Measurements from ENCODE around the gene AMOTL2.

The AMOTL2 gene

DNA sequence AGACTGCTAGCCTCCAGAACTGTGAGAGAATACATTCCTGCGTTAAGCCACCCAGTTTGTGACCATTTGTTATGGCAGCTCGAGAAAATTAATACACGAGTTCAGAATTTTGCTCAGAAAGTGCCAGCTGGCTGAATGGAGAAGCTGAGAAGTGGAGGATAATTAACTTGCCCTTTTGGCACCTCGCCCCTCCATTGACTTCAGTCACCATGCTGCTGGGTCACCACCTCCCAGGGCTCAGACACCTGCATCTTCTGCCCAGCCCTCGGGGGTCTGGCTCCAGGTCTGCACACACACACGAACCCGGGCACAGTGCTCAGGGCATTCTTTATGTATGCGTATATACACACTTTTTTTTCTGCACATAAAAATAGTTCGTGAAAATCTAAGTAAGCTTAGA, 32.0 kb downstream of the AMOTL2 start:
- DNase-seq (ENCODE audit: extremely low read depth, low read depth) = no peak
- TF ChIP-seq, protein P1, sequence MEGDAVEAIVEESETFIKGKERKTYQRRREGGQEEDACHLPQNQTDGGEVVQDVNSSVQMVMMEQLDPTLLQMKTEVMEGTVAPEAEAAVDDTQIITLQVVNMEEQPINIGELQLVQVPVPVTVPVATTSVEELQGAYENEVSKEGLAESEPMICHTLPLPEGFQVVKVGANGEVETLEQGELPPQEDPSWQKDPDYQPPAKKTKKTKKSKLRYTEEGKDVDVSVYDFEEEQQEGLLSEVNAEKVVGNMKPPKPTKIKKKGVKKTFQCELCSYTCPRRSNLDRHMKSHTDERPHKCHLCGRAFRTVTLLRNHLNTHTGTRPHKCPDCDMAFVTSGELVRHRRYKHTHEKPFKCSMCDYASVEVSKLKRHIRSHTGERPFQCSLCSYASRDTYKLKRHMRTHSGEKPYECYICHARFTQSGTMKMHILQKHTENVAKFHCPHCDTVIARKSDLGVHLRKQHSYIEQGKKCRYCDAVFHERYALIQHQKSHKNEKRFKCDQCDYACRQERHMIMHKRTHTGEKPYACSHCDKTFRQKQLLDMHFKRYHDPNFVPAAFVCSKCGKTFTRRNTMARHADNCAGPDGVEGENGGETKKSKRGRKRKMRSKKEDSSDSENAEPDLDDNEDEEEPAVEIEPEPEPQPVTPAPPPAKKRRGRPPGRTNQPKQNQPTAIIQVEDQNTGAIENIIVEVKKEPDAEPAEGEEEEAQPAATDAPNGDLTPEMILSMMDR (IDR thresholded peaks at IDR 0.05; ENCODE audit: low read depth, low read length) = no peak

DNA sequence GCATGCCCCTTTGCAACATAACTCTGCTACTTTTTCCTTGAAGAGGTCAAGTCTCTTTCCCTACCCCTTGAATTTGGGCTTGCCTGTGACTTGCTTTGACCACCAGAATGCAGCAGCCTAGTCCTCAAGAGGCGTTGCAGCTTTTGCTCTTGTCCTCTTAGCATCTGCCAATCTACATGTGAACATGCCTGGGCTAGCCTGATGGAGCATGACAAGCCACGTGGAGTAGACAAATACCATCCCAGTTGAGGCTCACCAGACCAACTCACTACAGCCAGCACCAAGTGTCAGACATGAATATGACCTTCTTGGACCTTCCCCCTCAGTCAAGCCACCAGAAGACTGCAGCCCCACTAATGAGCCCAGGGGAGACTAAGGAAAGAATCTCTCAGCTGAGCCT, 32.9 kb downstream of the AMOTL2 start:
- DNase-seq (ENCODE audit: extremely low read depth, low read depth) = no peak
- TF ChIP-seq, protein P1 (IDR thresholded peaks at IDR 0.05; ENCODE audit: low read depth, low read length) = no peak

DNA sequence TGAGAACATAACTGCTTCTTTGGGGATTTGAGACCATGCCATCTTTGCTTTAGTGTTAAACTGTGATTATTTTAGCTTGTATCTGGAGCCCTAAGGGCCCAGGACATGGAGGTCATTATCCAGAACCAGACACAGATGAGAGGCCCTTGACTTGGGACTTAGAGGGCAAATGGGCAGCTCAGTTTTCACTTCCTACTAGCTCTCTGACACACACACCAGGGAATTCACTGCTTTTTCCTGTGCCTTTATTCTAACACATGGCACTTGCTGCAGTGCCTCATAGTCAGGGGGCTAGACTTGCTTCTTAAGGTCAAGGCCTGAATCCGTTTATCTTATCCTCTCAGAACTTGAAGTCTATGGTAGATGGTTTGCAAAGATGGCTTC, 33.3 kb downstream of the AMOTL2 start:
- DNase-seq (ENCODE audit: extremely low read depth, low read depth) = no peak
- TF ChIP-seq, protein P1 (IDR thresholded peaks at IDR 0.05; ENCODE audit: low read depth, low read length) = no peak

DNA sequence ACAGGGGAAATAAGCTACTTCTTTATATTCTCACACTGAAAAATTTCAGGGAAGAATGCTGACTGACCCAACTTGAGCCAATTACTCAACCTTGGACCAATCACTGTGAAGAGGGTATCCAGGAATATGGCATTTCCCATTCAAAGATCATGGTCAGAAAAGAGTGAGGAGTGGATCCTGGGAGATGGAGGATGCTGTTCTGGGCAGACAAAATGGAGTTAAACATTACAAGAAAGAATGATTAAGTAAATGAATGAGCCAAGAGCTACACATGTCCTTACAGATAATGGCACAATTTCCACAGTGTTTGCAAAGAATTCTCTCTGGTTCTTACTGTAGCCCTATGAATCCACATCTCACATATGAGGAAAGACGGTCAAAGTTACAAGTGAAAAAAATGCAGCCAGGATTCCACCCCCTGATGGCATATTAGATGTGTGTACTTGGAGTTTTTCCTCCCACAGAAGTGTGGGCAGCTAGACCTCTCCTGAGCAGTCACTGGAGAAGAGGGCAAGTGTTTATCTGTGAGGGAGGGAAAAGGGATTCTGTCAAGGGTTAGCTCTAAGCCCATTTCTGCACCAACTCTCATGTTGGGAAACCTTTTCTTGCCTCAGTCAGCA, 33.8 kb downstream of the AMOTL2 start:
- TF ChIP-seq, protein P1 (IDR thresholded peaks at IDR 0.05; ENCODE audit: low read depth, low read length) = no peak
- DNase-seq (ENCODE audit: extremely low read depth, low read depth) = no peak

DNA sequence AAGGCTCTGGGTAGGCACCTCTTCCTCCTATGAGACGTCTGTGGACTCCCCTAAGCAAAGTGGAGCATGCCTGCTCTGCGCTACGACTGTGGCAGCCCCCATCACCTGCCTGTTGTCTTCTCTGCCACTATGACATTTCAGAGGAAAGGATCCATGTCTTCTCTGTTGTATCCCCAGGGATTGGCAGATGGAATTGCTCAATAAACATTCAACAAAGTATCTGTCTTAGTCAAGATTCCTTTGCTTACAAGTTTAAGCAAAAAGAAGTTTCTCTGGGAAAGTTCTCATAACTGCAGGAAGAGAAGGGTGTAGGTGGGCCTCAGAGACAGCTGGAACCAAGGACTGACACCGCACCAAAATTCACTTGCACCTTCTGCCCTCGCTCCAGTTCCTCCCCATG, 34.3 kb downstream of the AMOTL2 start:
- TF ChIP-seq, protein P1 (IDR thresholded peaks at IDR 0.05; ENCODE audit: low read depth, low read length) = no peak
- no peak for DNase-seq (ENCODE audit: extremely low read depth, low read depth)

DNA sequence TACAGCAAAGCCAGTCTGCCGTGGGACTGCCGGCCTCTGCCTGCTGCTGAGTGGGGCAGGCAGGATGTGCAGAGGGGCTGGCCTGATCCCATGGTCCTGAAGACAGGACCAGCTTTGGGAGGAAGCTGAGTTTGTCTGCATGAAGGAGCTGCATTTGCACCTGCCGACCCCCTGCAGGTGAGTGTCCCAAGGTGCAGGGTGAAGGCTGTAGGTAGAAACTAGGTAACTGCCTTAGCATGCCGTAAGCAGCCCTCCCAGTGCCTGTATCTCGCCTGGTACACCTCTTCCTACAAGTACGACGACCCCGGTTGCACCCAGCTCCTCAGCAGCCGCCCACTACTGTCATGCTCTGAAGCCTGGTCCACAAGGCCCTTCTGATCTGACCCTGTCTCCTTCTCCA, 34.9 kb downstream of the AMOTL2 start:
- no peak for DNase-seq (ENCODE audit: extremely low read depth, low read depth)
- TF ChIP-seq, protein P1 (IDR thresholded peaks at IDR 0.05; ENCODE audit: low read depth, low read length) = no peak

DNA sequence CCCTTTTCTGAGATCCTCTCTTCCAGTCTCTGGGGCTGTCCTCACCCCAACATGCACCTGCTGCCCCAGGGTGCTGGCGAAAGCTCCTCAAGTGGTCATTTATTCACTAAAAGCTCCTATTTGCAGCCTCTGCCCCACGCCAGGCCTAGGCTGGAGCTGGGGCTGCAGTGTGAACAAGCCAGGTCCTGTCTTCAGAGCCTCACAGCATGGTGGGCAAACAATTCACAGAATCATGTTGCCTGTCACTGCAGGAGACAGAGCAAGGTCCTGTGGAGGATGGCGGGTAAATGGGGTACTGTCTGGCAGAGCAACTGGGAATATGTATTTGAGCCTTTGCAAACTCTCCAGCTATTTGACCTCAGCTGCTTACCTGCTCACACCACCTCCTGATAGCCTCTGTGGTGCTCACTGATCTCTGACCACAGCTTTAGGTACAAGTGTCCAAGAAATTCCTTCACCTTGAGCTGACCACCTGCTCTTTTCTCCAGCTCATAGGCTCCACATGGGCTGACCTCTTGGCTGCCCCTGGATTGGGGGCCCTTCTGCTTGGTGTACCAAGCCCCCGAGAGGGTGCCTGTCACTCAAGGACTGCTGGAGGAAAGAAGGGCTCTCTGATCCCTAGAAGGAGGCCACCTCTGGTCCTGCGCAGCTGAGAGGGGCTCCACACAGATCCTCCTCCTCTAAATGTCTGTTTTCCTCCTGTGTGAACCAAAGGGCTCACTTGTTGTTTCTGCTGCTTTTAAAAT, 35.6 kb downstream of the AMOTL2 start:
- TF ChIP-seq, protein P1 (IDR thresholded peaks at IDR 0.05; ENCODE audit: low read depth, low read length) = no peak
- DNase-seq (ENCODE audit: extremely low read depth, low read depth) = no peak
